ENCODE results near the gene POLA2. TPM values are rescaled to one million over a fixed set of nuclear protein-coding genes. Genes with fewer than 3 reads are reported as not detected.

The POLA2 gene
- total and polyA plus RNA-seq, 7 donors, result 1.7 to 5.8 (median 3.3) TPM

DNA sequence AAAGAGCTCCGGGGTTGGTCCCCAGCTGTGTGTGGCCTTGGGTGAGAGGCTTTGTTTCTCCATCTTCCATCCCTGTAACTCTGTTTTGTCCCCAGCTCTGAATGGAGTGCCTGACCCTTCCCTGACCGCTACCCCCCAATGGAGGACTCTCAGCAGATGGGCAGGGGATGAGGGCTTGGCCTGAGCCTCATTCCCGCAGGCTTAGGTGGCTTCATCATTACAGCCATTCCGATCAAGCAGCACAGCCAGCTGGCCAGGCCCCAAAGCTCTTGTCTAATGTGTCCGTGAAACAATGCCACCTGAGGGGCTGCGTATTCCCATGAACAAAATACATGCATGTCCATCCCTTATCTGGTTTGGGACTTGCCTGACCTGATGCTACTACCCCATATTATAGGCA lies 49.0 kb downstream of the POLA2 start:
- Histone ChIP-seq H3K4me1 (peaks cover 12% of the 10 kb centered on the region), H3K36me3 (ENCODE audit: insufficient read depth in 1 of 2, low read depth in 1 of 2) (no peaks in the 10 kb centered on the region), H3K9me3 (no peaks in the 10 kb centered on the region), H3K4me3 (no peak overlapping the region), H3K27ac (no peak overlapping the region), H3K27me3 (ENCODE audit: insufficient read depth in 3 of 3, low read length in 2 of 3) (no peaks in the 10 kb centered on the region)
- TF ChIP-seq, protein P1, sequence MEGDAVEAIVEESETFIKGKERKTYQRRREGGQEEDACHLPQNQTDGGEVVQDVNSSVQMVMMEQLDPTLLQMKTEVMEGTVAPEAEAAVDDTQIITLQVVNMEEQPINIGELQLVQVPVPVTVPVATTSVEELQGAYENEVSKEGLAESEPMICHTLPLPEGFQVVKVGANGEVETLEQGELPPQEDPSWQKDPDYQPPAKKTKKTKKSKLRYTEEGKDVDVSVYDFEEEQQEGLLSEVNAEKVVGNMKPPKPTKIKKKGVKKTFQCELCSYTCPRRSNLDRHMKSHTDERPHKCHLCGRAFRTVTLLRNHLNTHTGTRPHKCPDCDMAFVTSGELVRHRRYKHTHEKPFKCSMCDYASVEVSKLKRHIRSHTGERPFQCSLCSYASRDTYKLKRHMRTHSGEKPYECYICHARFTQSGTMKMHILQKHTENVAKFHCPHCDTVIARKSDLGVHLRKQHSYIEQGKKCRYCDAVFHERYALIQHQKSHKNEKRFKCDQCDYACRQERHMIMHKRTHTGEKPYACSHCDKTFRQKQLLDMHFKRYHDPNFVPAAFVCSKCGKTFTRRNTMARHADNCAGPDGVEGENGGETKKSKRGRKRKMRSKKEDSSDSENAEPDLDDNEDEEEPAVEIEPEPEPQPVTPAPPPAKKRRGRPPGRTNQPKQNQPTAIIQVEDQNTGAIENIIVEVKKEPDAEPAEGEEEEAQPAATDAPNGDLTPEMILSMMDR (IDR thresholded peaks at IDR 0.05), result no peak
- ATAC-seq, result no peak
- DNase-seq, result peak; percentile 34 to 71
- intact Hi-C loops (cut with DNase I), result no loop called here
- 34 to 38% (median 35%) methylated on average over 6 of the region's 6 CpGs for WGBS, 3 donors

DNA sequence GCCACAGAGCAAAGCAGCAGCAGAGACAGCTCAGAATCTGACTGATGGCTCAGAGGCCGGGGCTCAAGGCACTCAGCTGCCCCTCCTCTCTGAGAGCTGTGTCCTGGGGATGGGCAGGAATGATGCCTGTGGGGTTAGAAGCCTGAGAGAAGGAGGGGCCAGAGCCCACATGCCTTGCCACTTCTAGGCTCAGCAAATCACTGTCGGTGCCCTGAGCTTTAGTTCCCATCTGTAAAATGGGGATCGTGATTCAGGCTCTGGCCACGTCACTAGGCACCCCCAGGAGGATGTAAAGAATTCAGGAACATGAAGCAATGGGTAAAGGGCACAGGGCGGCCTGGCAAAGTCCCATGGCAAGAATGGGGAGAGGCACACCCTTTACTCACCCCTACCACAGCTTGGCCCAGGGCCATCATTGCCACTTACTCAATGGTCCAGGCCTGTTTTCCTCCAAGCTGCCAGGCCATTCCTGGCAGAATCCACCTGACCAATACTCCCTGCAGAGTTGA lies 49.5 kb downstream of the POLA2 start:
- Histone ChIP-seq H3K9me3 (no peaks in the 10 kb centered on the region), H3K27me3 (ENCODE audit: insufficient read depth in 3 of 3, low read length in 2 of 3) (no peaks in the 10 kb centered on the region), H3K36me3 (ENCODE audit: insufficient read depth in 1 of 2, low read depth in 1 of 2) (no peaks in the 10 kb centered on the region), H3K4me3 (no peak overlapping the region), H3K27ac (no peak overlapping the region), H3K4me1 (peaks cover 12% of the 10 kb centered on the region)
- ATAC-seq (no peak), DNase-seq (no peak)
- intact Hi-C loops (cut with DNase I), result no loop called here
- 64 to 75% (median 70%) methylated on average over 5 of the region's 5 CpGs for WGBS, 3 donors
- TF ChIP-seq, protein P1 (IDR thresholded peaks at IDR 0.05), result no peak

DNA sequence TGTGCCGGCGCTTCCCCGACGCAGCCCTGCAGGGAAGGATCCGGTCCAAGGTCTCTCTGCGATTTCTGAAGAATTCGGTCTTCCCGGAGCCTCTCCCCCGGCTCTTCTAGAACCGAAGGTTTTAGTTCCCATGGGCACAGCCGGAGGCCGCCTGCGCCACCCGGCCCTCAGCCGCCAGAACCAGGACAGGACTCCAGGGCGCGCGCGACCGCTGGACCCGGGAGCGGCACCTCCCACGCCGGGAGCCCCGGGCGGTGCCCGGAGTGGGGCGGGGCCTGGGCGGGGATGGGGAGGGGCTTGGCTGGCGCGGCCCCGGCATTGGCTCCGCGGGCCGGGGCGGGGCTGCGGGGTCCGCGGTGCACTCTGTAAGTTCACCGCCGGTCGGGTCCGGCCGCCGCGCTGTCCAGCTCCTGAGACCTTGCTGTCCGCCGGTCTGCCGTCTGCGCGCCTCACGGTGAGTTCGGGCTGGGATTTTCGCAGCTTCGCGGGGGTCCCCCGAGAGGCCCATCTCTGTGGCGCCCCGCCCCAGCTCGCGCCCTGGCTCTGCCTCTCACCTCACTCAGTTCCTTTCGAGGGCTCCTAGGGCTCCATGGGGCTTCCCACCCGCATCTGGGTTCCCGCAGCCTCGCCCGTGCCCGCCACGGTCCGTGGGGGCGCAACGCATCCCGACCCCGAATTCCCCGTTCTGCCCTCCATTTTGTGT lies 52.9 kb downstream of the POLA2 start, which contains the start of gene CDC42EP2:
TSS of gene CDC42EP2 (plus strand) at position 366 of the 703 bp plus-strand sequence. CDS start 6,033 bp downstream, outside the sequence.
- intact Hi-C loops (cut with DNase I), result loop anchor here in 1 of 2 donors (1.0 kb wide), 1 partner anchor 39 kb away; no protein-coding TSS in a partner anchor
- Histone ChIP-seq H3K9me3 (no peaks in the 10 kb centered on the region), H3K4me3 (peak within 1 kb of the TSS; percentile 78), H3K36me3 (ENCODE audit: insufficient read depth in 1 of 2, low read depth in 1 of 2) (no peaks in the 10 kb centered on the region), H3K27ac (peak within 1 kb of the TSS; percentile 80), H3K4me1 (peaks cover 15% of the 10 kb centered on the region), H3K27me3 (ENCODE audit: insufficient read depth in 3 of 3, low read length in 2 of 3) (no peaks in the 10 kb centered on the region)
- DNase-seq, result peak; percentile 90 to 94
- 0 to 1% (median 1%) methylated on average over 57 to 74 of the region's 74 CpGs for WGBS, 3 donors
- TF ChIP-seq, protein P1 (IDR thresholded peaks at IDR 0.05), result no peak
- peak; percentile 91 to 98 (median 94) for ATAC-seq

DNA sequence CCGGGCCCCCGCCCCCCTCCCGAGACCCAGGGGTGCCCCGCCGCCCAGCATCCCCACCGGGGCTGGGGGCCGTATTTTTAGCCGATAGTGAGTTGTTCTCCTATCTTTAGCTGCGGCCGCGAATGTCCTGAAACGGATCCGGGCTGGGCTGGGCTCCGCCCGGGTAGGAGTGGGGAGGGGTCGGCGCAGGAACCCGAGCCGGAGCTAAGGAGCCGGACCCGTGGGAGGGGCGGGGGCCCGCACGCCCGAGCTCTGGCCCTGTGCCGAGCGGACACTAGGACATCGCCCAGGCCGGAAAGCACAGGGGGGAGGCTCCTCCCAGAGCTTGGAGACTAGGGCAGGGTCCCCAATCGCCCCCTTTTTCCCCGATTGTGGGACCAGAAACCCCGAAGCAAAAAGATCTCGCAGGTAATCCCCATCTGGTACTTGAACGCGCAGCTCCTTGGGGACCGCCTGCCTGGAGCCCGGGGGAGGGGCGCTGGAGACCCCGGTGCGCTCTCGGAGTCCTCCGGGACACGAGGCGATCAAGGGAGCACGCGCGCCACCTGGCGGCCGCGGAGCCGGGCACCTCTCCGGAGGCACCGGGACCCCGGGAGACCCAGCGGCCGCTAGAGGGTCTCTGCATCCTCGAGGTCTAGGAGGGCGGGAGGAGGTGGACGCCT lies 53.6 kb downstream of the POLA2 start:
- intact Hi-C loops (cut with DNase I), result loop anchor here in 1 of 2 donors (1.0 kb wide), 1 partner anchor 40 kb away; no protein-coding TSS in a partner anchor
- H3K9me3 ChIP-seq, result no peaks in the 10 kb centered on the region
- H3K4me1 ChIP-seq, result peaks cover 19% of the 10 kb centered on the region
- 0% methylated on average over 53 to 59 of the region's 59 CpGs for WGBS, 3 donors
- no peaks in the 10 kb centered on the region for H3K27me3 ChIP-seq (ENCODE audit: insufficient read depth in 3 of 3, low read length in 2 of 3)
- ATAC-seq (peak; percentile 60 to 82 (median 70)), DNase-seq (peak; percentile 81 to 90)
- H3K4me3 ChIP-seq, result peak overlapping the region; percentile 78
- peak overlapping the region; percentile 80 for H3K27ac ChIP-seq
- TF ChIP-seq, protein P1 (IDR thresholded peaks at IDR 0.05), result peak; percentile 96
- peaks cover 0 to 2% of the 10 kb centered on the region in 2 donors for H3K36me3 ChIP-seq (ENCODE audit: insufficient read depth in 1 of 2, low read depth in 1 of 2)

Data from psoas muscle (tissue), 8 donors.